ENCODE measurements around the gene ACER3.

The ACER3 gene

DNA sequence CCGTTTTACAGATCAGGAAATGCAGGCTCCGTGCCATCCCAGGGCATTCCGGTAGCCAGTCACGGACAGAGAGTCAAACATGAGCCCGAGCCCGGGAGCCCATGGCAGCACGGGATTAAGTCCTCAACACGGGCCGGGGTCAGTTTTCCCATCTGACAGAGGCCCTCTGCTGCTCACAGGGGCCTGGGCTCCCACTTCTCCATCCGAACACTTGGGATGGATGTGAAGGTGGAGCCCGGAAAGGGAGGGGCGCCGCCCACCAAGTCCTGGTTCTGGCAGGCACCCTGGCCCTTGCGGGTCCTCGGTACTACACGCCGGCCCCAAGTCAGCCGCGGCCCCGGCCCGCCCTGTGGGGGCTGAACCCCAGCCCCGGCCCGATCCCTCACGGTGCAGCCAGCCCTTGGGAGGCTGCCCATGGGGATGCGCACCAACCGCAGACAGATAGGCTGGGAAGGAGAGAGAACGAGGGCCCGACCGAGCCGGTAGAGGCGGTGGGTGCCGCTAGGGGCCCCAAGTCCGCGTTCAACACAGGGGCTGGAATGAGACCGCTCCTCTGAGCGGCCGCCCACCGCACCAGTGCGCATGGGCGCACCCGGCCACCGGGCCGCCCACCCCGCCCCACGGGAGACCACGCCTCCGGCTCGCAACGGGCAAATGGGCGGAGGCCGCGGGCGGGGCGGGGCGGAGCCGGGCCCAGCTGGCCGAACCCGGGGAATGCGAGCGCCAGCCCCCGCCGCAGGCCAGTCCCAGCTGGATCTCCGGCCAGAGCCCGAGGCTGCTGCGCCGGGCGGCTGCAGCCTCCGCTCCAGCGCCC lies 205.7 kb downstream of the ACER3 start, which contains the start of gene CAPN5:
CAPN5 (plus strand) TSS at position 743 of the 814 bp plus-strand sequence. CDS start 17,916 bp downstream, outside the sequence.
- Mint-ChIP-seq H3K4me1 (peaks cover 12% of the 10 kb centered on the region), H3K9me3 (no peaks in the 10 kb centered on the region), H3K27ac (peak within 1 kb of the TSS; percentile 76), H3K27me3 (peaks cover 12% of the 10 kb centered on the region), H3K36me3 (no peaks in the 10 kb centered on the region), H3K4me3 (peak within 1 kb of the TSS; percentile 86)
- peak; percentile 94 for ATAC-seq

DNA sequence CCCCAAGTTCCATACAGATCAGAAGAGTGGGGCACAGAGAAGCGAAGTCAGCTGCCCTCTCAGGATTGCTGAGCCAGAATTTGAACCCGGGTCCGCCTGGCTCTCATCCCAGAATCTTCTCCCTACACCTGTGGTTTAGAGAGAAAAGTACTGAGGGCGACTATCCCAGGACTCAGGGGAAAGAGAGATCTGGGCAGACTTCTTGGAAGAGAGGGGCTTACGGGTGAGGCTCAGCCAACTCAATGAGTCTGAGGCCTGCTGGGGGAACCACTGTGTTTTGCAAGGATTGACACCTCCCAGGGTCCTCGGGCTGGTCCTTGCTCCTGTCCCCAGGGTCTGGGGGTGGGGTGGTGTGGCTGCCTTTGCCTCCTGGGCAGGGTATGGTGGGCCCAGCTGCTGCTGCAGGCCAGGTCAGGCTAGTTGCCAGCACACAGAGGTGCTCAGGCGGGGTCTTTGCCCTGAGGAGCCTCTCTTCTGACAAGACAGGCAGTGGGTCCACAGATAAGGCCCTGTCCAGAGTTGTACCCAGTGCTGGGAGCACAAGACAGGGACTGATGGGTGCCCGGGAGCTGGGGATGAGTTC lies 207.2 kb downstream of the ACER3 start:
- no peak for ATAC-seq
- Mint-ChIP-seq H3K36me3 (no peaks in the 10 kb centered on the region), H3K4me3 (no peak overlapping the region), H3K27ac (no peak overlapping the region), H3K9me3 (no peaks in the 10 kb centered on the region), H3K27me3 (peaks cover 17% of the 10 kb centered on the region), H3K4me1 (peaks cover 20% of the 10 kb centered on the region)

GRCh38 chr11:77068457-77069335 lies 208.0 kb downstream of the ACER3 start:
- peaks cover 20% of the 10 kb centered on the region for H3K4me1 Mint-ChIP-seq
- H3K9me3 Mint-ChIP-seq, result no peaks in the 10 kb centered on the region
- H3K36me3 Mint-ChIP-seq, result no peaks in the 10 kb centered on the region
- no peak for ATAC-seq
- H3K27me3 Mint-ChIP-seq, result peaks cover 17% of the 10 kb centered on the region
- no peak overlapping the region for H3K4me3 Mint-ChIP-seq
- no peak overlapping the region for H3K27ac Mint-ChIP-seq

DNA sequence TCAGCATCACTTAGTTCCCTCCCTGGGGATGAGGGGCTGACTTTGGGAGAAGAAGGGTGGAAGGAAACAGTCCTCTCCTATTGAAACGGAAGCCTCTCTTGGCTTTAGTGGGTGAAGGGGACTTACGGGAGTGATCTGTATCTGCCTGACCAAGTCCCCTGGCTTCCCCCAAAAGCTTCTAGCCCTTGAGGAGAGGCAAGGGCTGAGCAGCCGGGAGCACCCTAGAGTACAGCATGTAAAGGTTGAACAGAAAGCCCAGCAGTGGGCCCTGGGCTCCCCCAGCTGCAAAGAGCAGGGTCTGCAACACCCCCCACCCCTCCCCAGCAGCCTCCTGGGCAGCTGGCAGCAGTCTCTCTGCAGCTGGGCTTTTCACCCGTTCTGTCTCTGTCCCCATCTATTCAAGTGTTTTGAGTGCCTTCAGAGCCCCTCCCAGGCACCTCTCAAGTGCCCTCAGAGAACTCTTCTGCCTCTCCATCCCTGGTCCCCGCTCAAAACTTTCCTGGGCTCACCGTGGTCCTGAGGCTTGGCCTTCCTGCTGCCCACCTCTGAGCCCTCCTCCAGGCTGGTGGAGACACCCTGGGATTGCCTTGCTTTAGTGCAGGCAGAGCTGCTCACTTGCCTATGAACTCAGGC lies 208.7 kb downstream of the ACER3 start:
- H3K4me3 Mint-ChIP-seq, result no peak overlapping the region

GRCh38 chr11:77069969-77070582 lies 209.4 kb downstream of the ACER3 start:
- Mint-ChIP-seq H3K36me3 (no peaks in the 10 kb centered on the region), H3K9me3 (no peaks in the 10 kb centered on the region), H3K4me3 (no peak overlapping the region), H3K27ac (no peak overlapping the region), H3K4me1 (peaks cover 20% of the 10 kb centered on the region), H3K27me3 (peaks cover 17% of the 10 kb centered on the region)
- ATAC-seq, result no peak

More for the DNA sequence above, 208.7 kb downstream of the ACER3 start:
- Mint-ChIP-seq H3K27me3 (peaks cover 17% of the 10 kb centered on the region), H3K27ac (no peak overlapping the region), H3K36me3 (no peaks in the 10 kb centered on the region), H3K9me3 (no peaks in the 10 kb centered on the region), H3K4me1 (peaks cover 20% of the 10 kb centered on the region)
- no peak for ATAC-seq

- no peaks in the 10 kb centered on the region for H3K9me3 Mint-ChIP-seq
- H3K27ac Mint-ChIP-seq, result no peak overlapping the region
- no peak for ATAC-seq
- no peaks in the 10 kb centered on the region for H3K36me3 Mint-ChIP-seq
- H3K4me3 Mint-ChIP-seq, result no peak overlapping the region
- H3K4me1 Mint-ChIP-seq, result peaks cover 16% of the 10 kb centered on the region
- peaks cover 17% of the 10 kb centered on the region for H3K27me3 Mint-ChIP-seq
These were observed 210.4 kb downstream of the ACER3 start for GRCh38 chr11:77071077-77071476.

DNA sequence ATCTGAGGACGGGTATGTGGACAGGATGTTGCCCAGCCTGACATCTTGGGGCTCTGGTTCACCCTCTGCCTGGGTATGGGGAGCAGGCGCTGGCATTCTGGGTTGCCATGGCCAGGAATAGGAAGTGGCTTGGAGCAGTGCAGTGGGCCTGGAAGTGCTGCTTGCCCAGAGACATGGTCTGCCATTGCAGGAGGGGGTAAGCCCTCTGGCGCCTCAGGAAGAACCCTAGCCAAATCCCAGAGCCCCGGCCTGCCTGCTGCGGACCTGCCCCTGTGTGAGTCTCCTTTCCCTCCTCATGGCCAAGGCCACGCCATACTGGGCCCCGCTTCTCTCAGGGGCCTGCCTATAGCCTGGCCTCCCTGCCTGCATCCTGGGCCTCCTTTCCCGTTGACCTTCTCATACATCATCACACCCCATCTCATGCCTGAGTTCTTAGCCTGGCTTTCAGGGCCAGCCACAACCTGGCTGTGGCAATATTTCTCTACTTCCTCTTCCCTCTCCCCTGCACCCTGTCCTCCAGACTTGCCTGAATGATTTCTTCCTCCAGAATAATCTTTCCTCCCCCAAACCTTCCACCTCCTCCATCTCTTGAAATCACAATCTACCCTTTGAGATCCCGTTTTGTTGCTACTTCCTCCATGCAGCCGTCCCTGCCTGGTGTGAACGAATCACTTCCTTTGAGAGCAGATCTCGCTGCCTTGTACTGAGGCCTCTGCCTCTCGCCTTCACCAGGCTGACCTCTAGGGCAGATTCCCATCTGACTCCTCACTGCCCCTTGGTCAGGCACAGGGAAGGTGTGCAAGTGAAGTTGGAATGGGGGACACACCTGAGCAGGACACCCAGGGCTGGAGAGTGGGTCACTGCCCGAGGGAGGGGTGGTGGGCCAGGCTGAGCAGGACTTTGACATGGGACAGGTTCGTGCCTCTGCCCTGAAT lies 211.2 kb downstream of the ACER3 start:
- Mint-ChIP-seq H3K9me3 (no peaks in the 10 kb centered on the region), H3K27me3 (peaks cover 17% of the 10 kb centered on the region), H3K4me1 (peaks cover 14% of the 10 kb centered on the region), H3K27ac (no peak overlapping the region), H3K4me3 (no peak overlapping the region), H3K36me3 (no peaks in the 10 kb centered on the region)
- no peak for ATAC-seq

- peaks cover 8% of the 10 kb centered on the region for H3K4me1 Mint-ChIP-seq
- no peaks in the 10 kb centered on the region for H3K9me3 Mint-ChIP-seq
- H3K27me3 Mint-ChIP-seq, result peaks cover 17% of the 10 kb centered on the region
- no peak for ATAC-seq
- H3K27ac Mint-ChIP-seq, result no peak overlapping the region
- H3K4me3 Mint-ChIP-seq, result no peak overlapping the region
- H3K36me3 Mint-ChIP-seq, result no peaks in the 10 kb centered on the region
These were observed 212.2 kb downstream of the ACER3 start for GRCh38 chr11:77072851-77073327.

DNA sequence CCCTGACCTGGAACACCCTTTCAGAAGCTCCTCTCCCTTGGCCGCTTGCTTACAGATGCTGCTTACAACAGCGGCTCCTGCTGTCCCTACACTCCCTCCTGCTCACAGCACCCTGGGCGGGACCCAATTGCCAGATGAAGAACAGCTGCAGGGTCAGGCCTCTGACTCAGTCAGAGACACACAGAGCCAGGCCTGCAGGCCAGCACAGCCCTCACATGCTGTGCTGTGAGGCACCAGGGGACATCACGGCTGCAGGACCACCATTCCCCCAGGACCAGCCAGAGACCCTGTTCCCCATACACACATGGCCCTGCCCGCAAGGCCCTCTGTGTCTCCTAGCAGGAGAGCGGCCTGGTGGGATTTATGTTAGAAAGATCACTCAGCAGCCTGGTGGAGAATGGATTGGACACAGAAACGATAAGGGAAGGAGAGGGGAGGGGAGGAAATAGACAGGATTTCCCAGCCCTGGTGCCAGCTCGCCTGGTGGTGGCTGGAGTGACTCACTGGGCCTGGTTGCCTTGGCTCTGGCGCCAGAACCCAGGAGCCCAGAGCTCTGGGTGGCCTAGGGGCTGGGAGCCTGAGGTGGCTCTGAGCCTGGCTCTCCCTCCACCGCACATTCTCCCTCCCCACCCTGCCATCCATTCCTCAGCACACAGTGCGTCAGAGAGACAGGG lies 212.7 kb downstream of the ACER3 start:
- Mint-ChIP-seq H3K27ac (no peak overlapping the region), H3K36me3 (no peaks in the 10 kb centered on the region), H3K9me3 (no peaks in the 10 kb centered on the region), H3K27me3 (peaks cover 17% of the 10 kb centered on the region), H3K4me3 (no peak overlapping the region), H3K4me1 (peaks cover 8% of the 10 kb centered on the region)
- no peak for ATAC-seq

GRCh38 chr11:77074205-77074604 lies 213.5 kb downstream of the ACER3 start:
- Mint-ChIP-seq H3K27me3 (peaks cover 17% of the 10 kb centered on the region), H3K27ac (no peak overlapping the region), H3K4me3 (no peak overlapping the region), H3K4me1 (peaks cover 8% of the 10 kb centered on the region), H3K9me3 (peaks cover 6% of the 10 kb centered on the region), H3K36me3 (no peaks in the 10 kb centered on the region)
- ATAC-seq, result no peak

DNA sequence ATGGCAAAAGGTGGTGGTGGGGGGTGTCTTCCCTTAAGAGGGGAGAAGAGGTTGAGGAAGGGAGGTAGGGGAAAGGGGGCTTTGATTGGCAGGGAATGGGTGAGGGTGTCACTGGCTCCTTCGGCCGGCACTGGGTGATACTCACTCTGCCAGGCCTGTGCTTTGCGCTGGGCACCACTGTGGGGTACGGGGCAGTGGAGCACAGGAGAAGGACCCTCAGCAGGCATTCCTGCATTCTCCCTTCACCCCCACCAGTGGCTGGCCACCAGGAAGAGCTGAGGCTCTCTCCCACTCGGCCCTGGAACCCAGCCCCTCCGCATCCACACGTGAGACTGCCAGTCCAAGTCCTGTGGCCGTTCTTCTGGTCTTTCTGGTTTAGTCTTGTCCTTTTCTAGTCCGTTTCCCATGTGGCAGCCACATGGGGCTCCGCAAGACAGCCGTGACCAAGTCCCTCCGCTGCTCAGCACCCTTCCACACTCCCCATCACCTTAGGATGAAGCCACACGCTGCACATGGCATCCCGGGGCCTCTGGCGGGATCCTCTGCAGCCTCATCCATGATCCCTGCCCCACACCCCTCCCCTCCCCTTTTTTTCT lies 214.0 kb downstream of the ACER3 start:
- H3K27ac Mint-ChIP-seq, result no peak overlapping the region
- no peak overlapping the region for H3K4me3 Mint-ChIP-seq
- no peaks in the 10 kb centered on the region for H3K36me3 Mint-ChIP-seq
- no peak for ATAC-seq
- H3K9me3 Mint-ChIP-seq, result peaks cover 6% of the 10 kb centered on the region
- H3K27me3 Mint-ChIP-seq, result peaks cover 17% of the 10 kb centered on the region
- peaks cover 8% of the 10 kb centered on the region for H3K4me1 Mint-ChIP-seq

GRCh38 chr11:77075425-77075905 lies 214.7 kb downstream of the ACER3 start:
- Mint-ChIP-seq H3K4me1 (peaks cover 8% of the 10 kb centered on the region), H3K4me3 (no peak overlapping the region), H3K27ac (no peak overlapping the region), H3K36me3 (no peaks in the 10 kb centered on the region), H3K27me3 (peaks cover 15% of the 10 kb centered on the region), H3K9me3 (peaks cover 6% of the 10 kb centered on the region)
- ATAC-seq, result no peak
